ENCODE results near the gene TFDP1.
"Not testable (repeated sequence)": the region's sequence is repeated elsewhere in the genome, so short reads cannot be mapped to it uniquely, and the experiment has no call there.

DNA sequence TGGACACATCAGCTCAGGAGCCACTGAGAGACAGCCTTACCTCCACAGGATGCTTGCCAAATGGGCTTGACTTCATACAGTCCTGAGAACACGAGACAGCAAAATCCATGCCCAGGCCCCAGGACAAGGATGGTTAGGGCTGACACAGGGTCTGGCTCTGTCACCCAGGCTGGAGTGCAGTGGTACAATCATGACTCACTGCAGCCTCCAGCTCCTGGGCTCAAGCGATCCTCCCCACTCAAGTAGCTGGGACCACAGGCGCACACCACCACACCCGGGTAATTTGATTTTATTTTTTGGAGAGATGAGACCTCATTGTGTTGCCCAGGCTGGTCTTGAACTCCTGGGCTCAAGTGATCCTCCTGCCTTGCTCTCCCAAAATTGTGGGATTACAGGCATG is 21.0 kb upstream of the TFDP1 start:
- TF ChIP-seq, protein P1, sequence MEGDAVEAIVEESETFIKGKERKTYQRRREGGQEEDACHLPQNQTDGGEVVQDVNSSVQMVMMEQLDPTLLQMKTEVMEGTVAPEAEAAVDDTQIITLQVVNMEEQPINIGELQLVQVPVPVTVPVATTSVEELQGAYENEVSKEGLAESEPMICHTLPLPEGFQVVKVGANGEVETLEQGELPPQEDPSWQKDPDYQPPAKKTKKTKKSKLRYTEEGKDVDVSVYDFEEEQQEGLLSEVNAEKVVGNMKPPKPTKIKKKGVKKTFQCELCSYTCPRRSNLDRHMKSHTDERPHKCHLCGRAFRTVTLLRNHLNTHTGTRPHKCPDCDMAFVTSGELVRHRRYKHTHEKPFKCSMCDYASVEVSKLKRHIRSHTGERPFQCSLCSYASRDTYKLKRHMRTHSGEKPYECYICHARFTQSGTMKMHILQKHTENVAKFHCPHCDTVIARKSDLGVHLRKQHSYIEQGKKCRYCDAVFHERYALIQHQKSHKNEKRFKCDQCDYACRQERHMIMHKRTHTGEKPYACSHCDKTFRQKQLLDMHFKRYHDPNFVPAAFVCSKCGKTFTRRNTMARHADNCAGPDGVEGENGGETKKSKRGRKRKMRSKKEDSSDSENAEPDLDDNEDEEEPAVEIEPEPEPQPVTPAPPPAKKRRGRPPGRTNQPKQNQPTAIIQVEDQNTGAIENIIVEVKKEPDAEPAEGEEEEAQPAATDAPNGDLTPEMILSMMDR (IDR thresholded peaks at IDR 0.05; ENCODE audit: insufficient read depth, low read length): not testable (repeated sequence)
- not testable (repeated sequence) for TF ChIP-seq POLR2AphosphoS5 (IDR thresholded peaks at IDR 0.05; ENCODE audit: low read depth)

Data from HL-60 (cell line).